Measurements from ENCODE around the gene ISM1. TPM values are rescaled to one million over a fixed set of nuclear protein-coding genes. Genes with fewer than 3 reads are reported as not detected.

The ISM1 gene
- total and polyA plus RNA-seq, 10 donors = 0.46 to 19.5 (median 10.6) TPM

GRCh38 chr20:13325033-13325432 lies 104.0 kb downstream of the ISM1 start:
- no peaks in the 10 kb centered on the region for H3K4me1 ChIP-seq
- DNase-seq = no peak
- 35 to 49% (median 42%) methylated on average over 8 of the region's 8 CpGs for WGBS, 5 donors
- H3K4me3 ChIP-seq = no peak overlapping the region
- H3K27ac ChIP-seq = no peak overlapping the region
- TF ChIP-seq POLR2A (IDR thresholded peaks at IDR 0.05) (no peak), POLR2AphosphoS5 (IDR thresholded peaks at IDR 0.05) (no peak), CTCF (IDR thresholded peaks at IDR 0.05 in 8 of 11, conservative IDR thresholded peaks at IDR 0.05 in 3 of 11) (peak in 2 of 11 experiments; percentile 2 to 14)
- H3K36me3 ChIP-seq = no peaks in the 10 kb centered on the region
- H3K9me3 ChIP-seq = peaks cover 0 to 13% (median 0%) of the 10 kb centered on the region in 8 donors
- H3K27me3 ChIP-seq (replicated peaks in 1 of 7) = peaks cover 0 to 8% (median 0%) of the 10 kb centered on the region in 7 donors
- intact Hi-C loops (cut with DNase I; ENCODE audit: low total_unique reads) = no loop called here

- no peak for DNase-seq
- Histone ChIP-seq H3K27ac (no peak overlapping the region), H3K9me3 (peaks cover 0 to 13% (median 0%) of the 10 kb centered on the region in 8 donors), H3K4me3 (no peak overlapping the region), H3K4me1 (no peaks in the 10 kb centered on the region), H3K36me3 (no peaks in the 10 kb centered on the region), H3K27me3 (replicated peaks in 1 of 7) (peaks cover 0 to 8% (median 0%) of the 10 kb centered on the region in 7 donors)
- 82 to 93% (median 87%) methylated on average over 5 of the region's 5 CpGs for WGBS, 5 donors
- no peak for TF ChIP-seq POLR2AphosphoS5 (IDR thresholded peaks at IDR 0.05)
- TF ChIP-seq POLR2A (IDR thresholded peaks at IDR 0.05) = no peak
- TF ChIP-seq CTCF (IDR thresholded peaks at IDR 0.05 in 8 of 11, conservative IDR thresholded peaks at IDR 0.05 in 3 of 11) = no peak
- intact Hi-C loops (cut with DNase I; ENCODE audit: low total_unique reads) = no loop called here
These were observed 104.8 kb downstream of the ISM1 start for GRCh38 chr20:13325796-13326340.

- no peaks in the 10 kb centered on the region for H3K4me1 ChIP-seq
- H3K27me3 ChIP-seq (replicated peaks in 1 of 7) = no peaks in the 10 kb centered on the region
- TF ChIP-seq POLR2A (IDR thresholded peaks at IDR 0.05) = no peak
- TF ChIP-seq CTCF (IDR thresholded peaks at IDR 0.05 in 8 of 11, conservative IDR thresholded peaks at IDR 0.05 in 3 of 11) = no peak
- TF ChIP-seq POLR2AphosphoS5 (IDR thresholded peaks at IDR 0.05) = no peak
- peaks cover 0 to 13% (median 0%) of the 10 kb centered on the region in 8 donors for H3K9me3 ChIP-seq
- intact Hi-C loops (cut with DNase I; ENCODE audit: low total_unique reads) = no loop called here
- H3K27ac ChIP-seq = no peak overlapping the region
- H3K4me3 ChIP-seq = no peak overlapping the region
- DNase-seq = no peak
- no peaks in the 10 kb centered on the region for H3K36me3 ChIP-seq
- WGBS, 5 donors = 32 to 69% (median 53%) methylated on average over 1 of the region's 1 CpG
These were observed 110.5 kb downstream of the ISM1 start for GRCh38 chr20:13331536-13331935.

GRCh38 chr20:13333036-13333435 lies 112.0 kb downstream of the ISM1 start:
- no peak for TF ChIP-seq CTCF (IDR thresholded peaks at IDR 0.05 in 8 of 11, conservative IDR thresholded peaks at IDR 0.05 in 3 of 11)
- no peak for TF ChIP-seq POLR2A (IDR thresholded peaks at IDR 0.05)
- TF ChIP-seq POLR2AphosphoS5 (IDR thresholded peaks at IDR 0.05) = no peak
- Histone ChIP-seq H3K27ac (no peak overlapping the region), H3K4me1 (no peaks in the 10 kb centered on the region), H3K4me3 (no peak overlapping the region), H3K36me3 (no peaks in the 10 kb centered on the region), H3K27me3 (replicated peaks in 1 of 7) (no peaks in the 10 kb centered on the region), H3K9me3 (peaks cover 0 to 6% (median 0%) of the 10 kb centered on the region in 8 donors)
- 63 to 77% (median 69%) methylated on average over 2 of the region's 2 CpGs for WGBS, 5 donors
- DNase-seq = no peak
- intact Hi-C loops (cut with DNase I; ENCODE audit: low total_unique reads) = no loop called here
